ENCODE results near the gene ZNF23. TPM values are rescaled to one million over a fixed set of nuclear protein-coding genes. Genes with fewer than 3 reads are reported as not detected.

Gene ZNF23
- total and polyA plus RNA-seq, 4 donors: 10.0 to 13.8 (median 11.7) TPM

DNA sequence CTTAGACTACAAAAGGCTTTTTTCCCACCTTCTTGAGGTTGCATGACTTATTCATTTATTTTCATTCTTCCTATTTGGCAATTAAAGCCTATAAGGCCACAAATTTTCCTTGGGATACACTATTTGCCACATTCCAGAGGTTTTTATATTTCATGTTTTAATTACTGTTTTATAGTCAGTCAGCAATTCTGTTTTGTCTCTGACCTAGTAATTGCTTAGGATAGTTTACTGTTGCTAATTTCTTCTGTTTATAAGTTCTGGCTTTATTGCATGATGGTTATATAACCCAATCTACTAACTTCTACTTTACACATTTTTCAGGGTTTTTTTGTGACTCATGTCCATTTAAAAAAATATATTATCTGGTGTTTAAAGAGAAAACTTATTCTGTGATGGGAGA, 2.5 kb downstream of the ZNF23 start:
- peaks cover 0 to 13% of the 10 kb centered on the region in 2 donors for H3K36me3 ChIP-seq (ENCODE audit: control insufficient read depth in 1 of 2, insufficient read depth in 2 of 2, low read length in 1 of 2)
- no peak for ATAC-seq (ENCODE audit: low FRiP score)
- intact Hi-C loops (cut with DNase I): no loop called here
- no peak overlapping the region for H3K27ac ChIP-seq (ENCODE audit: low read depth in 1 of 2, low read length in 2 of 2)
- peaks cover 3% of the 10 kb centered on the region for H3K9me3 ChIP-seq (ENCODE audit: control insufficient read depth, low read length)
- DNase-seq: no peak
- H3K27me3 ChIP-seq (ENCODE audit: control insufficient read depth in 1 of 2, insufficient read depth in 2 of 2, low read length in 1 of 2): no peaks in the 10 kb centered on the region
- no peak overlapping the region for H3K4me3 ChIP-seq (ENCODE audit: low read length in 2 of 2)
- H3K4me1 ChIP-seq (ENCODE audit: control insufficient read depth in 1 of 2, insufficient read depth in 2 of 2, low read length in 2 of 2): no peaks in the 10 kb centered on the region

- ATAC-seq (ENCODE audit: low FRiP score) (no peak), DNase-seq (no peak)
- Histone ChIP-seq H3K27me3 (ENCODE audit: control insufficient read depth in 1 of 2, insufficient read depth in 2 of 2, low read length in 1 of 2) (no peaks in the 10 kb centered on the region), H3K9me3 (ENCODE audit: control insufficient read depth, low read length) (peaks cover 9% of the 10 kb centered on the region), H3K27ac (ENCODE audit: low read depth in 1 of 2, low read length in 2 of 2) (no peak overlapping the region), H3K4me3 (ENCODE audit: low read length in 2 of 2) (no peak overlapping the region), H3K36me3 (ENCODE audit: control insufficient read depth in 1 of 2, insufficient read depth in 2 of 2, low read length in 1 of 2) (peaks cover 15 to 17% of the 10 kb centered on the region in 2 donors), H3K4me1 (ENCODE audit: control insufficient read depth in 1 of 2, insufficient read depth in 2 of 2, low read length in 2 of 2) (no peaks in the 10 kb centered on the region)
- intact Hi-C loops (cut with DNase I): no loop called here
- 93% methylated on average over 4 of the region's 4 CpGs for WGBS, 2 donors
Observed at GRCh38 chr16:71456801-71457200, 5.2 kb downstream of the ZNF23 start.

DNA sequence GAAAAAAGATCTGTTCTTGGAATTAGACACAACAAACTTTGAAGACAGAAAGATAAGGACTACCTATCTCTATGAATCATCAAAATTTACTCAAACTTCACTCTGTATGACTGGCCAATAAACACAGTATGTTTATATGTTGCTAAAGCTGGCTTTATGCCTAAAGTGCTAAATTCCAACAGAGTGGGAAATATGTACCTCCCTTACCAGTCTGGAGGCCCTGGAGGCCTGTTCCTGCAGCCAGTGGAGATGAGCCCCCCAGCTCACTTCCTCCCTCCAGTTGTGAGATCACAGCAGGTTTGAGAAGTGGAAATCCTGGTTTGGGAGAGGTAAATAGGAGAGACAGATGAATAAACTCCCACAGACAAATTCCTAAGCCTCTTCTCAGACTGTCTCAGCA, 9.0 kb downstream of the ZNF23 start:
- Histone ChIP-seq H3K27me3 (ENCODE audit: control insufficient read depth in 1 of 2, insufficient read depth in 2 of 2, low read length in 1 of 2) (no peaks in the 10 kb centered on the region), H3K36me3 (ENCODE audit: control insufficient read depth in 1 of 2, insufficient read depth in 2 of 2, low read length in 1 of 2) (peaks cover 32 to 41% of the 10 kb centered on the region in 2 donors), H3K4me1 (ENCODE audit: control insufficient read depth in 1 of 2, insufficient read depth in 2 of 2, low read length in 2 of 2) (no peaks in the 10 kb centered on the region), H3K4me3 (ENCODE audit: low read length in 2 of 2) (no peak overlapping the region), H3K27ac (ENCODE audit: low read depth in 1 of 2, low read length in 2 of 2) (no peak overlapping the region), H3K9me3 (ENCODE audit: control insufficient read depth, low read length) (peaks cover 27% of the 10 kb centered on the region)
- DNase-seq (no peak), ATAC-seq (ENCODE audit: low FRiP score) (no peak)
- intact Hi-C loops (cut with DNase I): loop anchor here in 1 of 2 donors (5.0 kb wide), 1 partner anchor 39 kb away; no protein-coding TSS in a partner anchor

DNA sequence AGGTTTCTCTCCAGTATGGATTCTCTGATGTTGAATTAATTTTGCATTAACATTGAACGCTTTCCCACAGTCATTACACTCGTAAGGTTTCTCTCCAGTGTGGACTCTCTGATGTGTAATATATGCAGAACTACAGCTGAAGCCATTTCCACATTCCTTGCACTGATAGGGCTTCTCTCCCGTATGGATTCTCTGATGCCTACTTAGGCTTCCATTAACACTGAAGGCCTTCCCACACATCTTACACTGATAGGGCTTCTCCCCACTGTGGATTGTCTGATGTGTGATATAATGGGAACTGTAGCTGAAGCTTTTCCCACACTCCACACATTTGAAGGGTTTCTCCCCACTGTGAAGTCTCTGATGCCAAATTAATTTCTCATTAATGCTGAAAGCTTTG, 13.0 kb downstream of the ZNF23 start:
- 98% methylated on average over 3 of the region's 3 CpGs for WGBS, 2 donors
- intact Hi-C loops (cut with DNase I): no loop called here
- Histone ChIP-seq H3K4me1 (ENCODE audit: control insufficient read depth in 1 of 2, insufficient read depth in 2 of 2, low read length in 2 of 2) (no peaks in the 10 kb centered on the region), H3K27me3 (ENCODE audit: control insufficient read depth in 1 of 2, insufficient read depth in 2 of 2, low read length in 1 of 2) (no peaks in the 10 kb centered on the region), H3K36me3 (ENCODE audit: control insufficient read depth in 1 of 2, insufficient read depth in 2 of 2, low read length in 1 of 2) (peaks cover 17 to 41% of the 10 kb centered on the region in 2 donors), H3K9me3 (ENCODE audit: control insufficient read depth, low read length) (peaks cover 27% of the 10 kb centered on the region), H3K4me3 (ENCODE audit: low read length in 2 of 2) (peak overlapping the region; percentile 5 to 16), H3K27ac (ENCODE audit: low read depth in 1 of 2, low read length in 2 of 2) (no peak overlapping the region)
- no peak for ATAC-seq (ENCODE audit: low FRiP score)
- no peak for DNase-seq

DNA sequence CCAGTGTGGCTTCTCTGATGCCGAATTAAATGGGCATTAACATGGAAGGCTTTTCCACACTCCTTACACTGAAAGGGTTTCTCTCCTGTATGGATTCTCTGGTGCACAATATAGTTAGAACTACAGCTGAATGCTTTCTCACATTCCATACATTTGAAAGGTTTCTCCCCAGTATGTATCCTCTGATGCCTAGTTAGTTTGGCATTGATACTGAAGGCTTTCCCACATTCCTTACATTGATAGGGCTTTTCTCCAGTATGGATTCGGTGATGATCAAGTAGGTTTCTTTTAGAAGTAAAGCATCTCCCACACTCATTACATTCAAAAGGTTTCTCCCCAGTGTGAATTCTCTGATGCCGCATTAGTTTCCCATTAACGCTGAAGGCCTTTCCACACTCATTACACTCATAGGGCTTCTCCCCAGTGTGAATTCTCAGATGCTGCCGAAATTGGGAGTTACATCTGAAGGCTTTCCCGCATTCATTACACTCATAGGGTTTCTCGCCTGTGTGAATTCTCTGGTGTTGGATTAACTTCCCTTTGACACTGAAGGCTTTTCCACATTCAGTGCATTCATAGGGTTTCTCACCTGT, 13.7 kb downstream of the ZNF23 start:
- Histone ChIP-seq H3K27ac (ENCODE audit: low read depth in 1 of 2, low read length in 2 of 2) (no peak overlapping the region), H3K4me1 (ENCODE audit: control insufficient read depth in 1 of 2, insufficient read depth in 2 of 2, low read length in 2 of 2) (no peaks in the 10 kb centered on the region), H3K27me3 (ENCODE audit: control insufficient read depth in 1 of 2, insufficient read depth in 2 of 2, low read length in 1 of 2) (no peaks in the 10 kb centered on the region), H3K36me3 (ENCODE audit: control insufficient read depth in 1 of 2, insufficient read depth in 2 of 2, low read length in 1 of 2) (peaks cover 17 to 35% of the 10 kb centered on the region in 2 donors), H3K4me3 (ENCODE audit: low read length in 2 of 2) (peak overlapping the region in 1 of 2 donors; percentile 5), H3K9me3 (ENCODE audit: control insufficient read depth, low read length) (peaks cover 24% of the 10 kb centered on the region)
- intact Hi-C loops (cut with DNase I): no loop called here
- ATAC-seq (ENCODE audit: low FRiP score) (no peak), DNase-seq (no peak)
- WGBS, 2 donors: 98% methylated on average over 7 of the region's 7 CpGs

DNA sequence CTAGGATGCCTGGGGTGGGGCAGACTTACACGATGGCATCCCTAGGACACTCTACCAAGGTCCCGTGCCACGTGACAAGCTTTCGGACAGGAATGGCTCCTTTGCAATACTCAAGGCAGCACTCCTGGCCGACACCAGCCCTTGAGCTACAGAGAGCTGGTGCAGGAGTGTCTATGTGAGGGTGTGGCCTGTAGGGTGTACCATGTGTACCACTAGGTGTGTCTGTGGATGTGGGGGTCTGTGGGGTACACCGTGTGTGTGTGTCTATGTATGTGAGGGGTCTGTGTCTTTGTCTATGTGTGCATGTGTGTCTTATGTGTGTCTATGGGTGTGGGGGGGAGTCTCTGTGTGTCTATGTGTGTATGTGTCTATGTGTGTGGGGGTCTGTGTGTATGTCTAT, 18.3 kb downstream of the ZNF23 start:
- no peaks in the 10 kb centered on the region for H3K4me1 ChIP-seq (ENCODE audit: control insufficient read depth in 1 of 2, insufficient read depth in 2 of 2, low read length in 2 of 2)
- H3K36me3 ChIP-seq (ENCODE audit: control insufficient read depth in 1 of 2, insufficient read depth in 2 of 2, low read length in 1 of 2): peaks cover 3 to 5% of the 10 kb centered on the region in 2 donors
- H3K9me3 ChIP-seq (ENCODE audit: control insufficient read depth, low read length): peaks cover 13% of the 10 kb centered on the region
- DNase-seq: no peak
- no peak for ATAC-seq (ENCODE audit: low FRiP score)
- 92 to 93% methylated on average over 6 of the region's 6 CpGs for WGBS, 2 donors
- H3K27ac ChIP-seq (ENCODE audit: low read depth in 1 of 2, low read length in 2 of 2): no peak overlapping the region
- intact Hi-C loops (cut with DNase I): no loop called here
- no peak overlapping the region for H3K4me3 ChIP-seq (ENCODE audit: low read length in 2 of 2)
- H3K27me3 ChIP-seq (ENCODE audit: control insufficient read depth in 1 of 2, insufficient read depth in 2 of 2, low read length in 1 of 2): no peaks in the 10 kb centered on the region

DNA sequence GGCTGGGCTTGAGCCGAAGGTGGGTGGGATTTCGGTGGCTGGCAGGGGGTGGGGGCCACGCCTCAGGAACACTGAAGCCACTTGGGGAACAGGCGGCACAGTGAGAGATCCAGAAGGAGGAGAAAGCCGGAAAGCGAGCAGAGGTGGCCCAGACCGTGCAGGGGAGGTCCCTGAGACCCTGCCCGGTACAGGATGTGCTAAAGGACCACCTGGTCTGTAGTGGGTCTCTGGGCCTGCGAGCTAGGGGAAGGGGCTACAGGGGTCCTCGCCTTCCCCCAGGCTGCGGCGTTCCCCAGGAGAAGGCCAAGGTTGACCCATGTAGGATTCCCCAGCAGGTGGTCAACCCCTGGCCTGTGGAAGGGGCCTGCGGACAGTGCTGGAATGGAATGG, 20.0 kb downstream of the ZNF23 start, which contains the start of gene TLE7:
Gene TLE7 (minus strand): TSS at position 4 of the 390 bp plus-strand sequence. CDS start 8,730 bp downstream, outside the sequence.
- Histone ChIP-seq H3K9me3 (ENCODE audit: control insufficient read depth, low read length) (peaks cover 8% of the 10 kb centered on the region), H3K4me3 (ENCODE audit: low read length in 2 of 2) (no peak within 1 kb of the TSS), H3K4me1 (ENCODE audit: control insufficient read depth in 1 of 2, insufficient read depth in 2 of 2, low read length in 2 of 2) (no peaks in the 10 kb centered on the region), H3K27ac (ENCODE audit: low read depth in 1 of 2, low read length in 2 of 2) (no peak within 1 kb of the TSS), H3K27me3 (ENCODE audit: control insufficient read depth in 1 of 2, insufficient read depth in 2 of 2, low read length in 1 of 2) (no peaks in the 10 kb centered on the region), H3K36me3 (ENCODE audit: control insufficient read depth in 1 of 2, insufficient read depth in 2 of 2, low read length in 1 of 2) (no peaks in the 10 kb centered on the region)
- ATAC-seq (ENCODE audit: low FRiP score) (no peak), DNase-seq (no peak)
- 82 to 84% methylated on average over 13 of the region's 13 CpGs for WGBS, 2 donors
- intact Hi-C loops (cut with DNase I): no loop called here

- ATAC-seq (ENCODE audit: low FRiP score) (no peak), DNase-seq (no peak)
- intact Hi-C loops (cut with DNase I): no loop called here
- peaks cover 7% of the 10 kb centered on the region for H3K9me3 ChIP-seq (ENCODE audit: control insufficient read depth, low read length)
- H3K4me1 ChIP-seq (ENCODE audit: control insufficient read depth in 1 of 2, insufficient read depth in 2 of 2, low read length in 2 of 2): no peaks in the 10 kb centered on the region
- no peaks in the 10 kb centered on the region for H3K36me3 ChIP-seq (ENCODE audit: control insufficient read depth in 1 of 2, insufficient read depth in 2 of 2, low read length in 1 of 2)
- H3K27ac ChIP-seq (ENCODE audit: low read depth in 1 of 2, low read length in 2 of 2): no peak overlapping the region
- no peaks in the 10 kb centered on the region for H3K27me3 ChIP-seq (ENCODE audit: control insufficient read depth in 1 of 2, insufficient read depth in 2 of 2, low read length in 1 of 2)
- no peak overlapping the region for H3K4me3 ChIP-seq (ENCODE audit: low read length in 2 of 2)
- 27 to 32% methylated on average over 62 to 71 of the region's 71 CpGs for WGBS, 2 donors
Observed at GRCh38 chr16:71441348-71442050, 20.5 kb downstream of the ZNF23 start.
